Activated T-cell treated with anti-CD3 and anti-CD28 coated beads, Interleukin-2, amount 50 U/mL, for 72 hours (primary cell): ENCODE results near the gene CPNE2. TPM values are rescaled to one million over a fixed set of nuclear protein-coding genes. Genes with fewer than 3 reads are reported as not detected.

ENCODE experiments used
- ATAC-seq, 2 donors: fragments of 150-1000 bp; cut with Tn5 transposase; replicated peaks in 1 of 2; 2 replicates each; pipeline ENCODE4 v1.10.0; 2021; ENCODE audit warnings: moderate library complexity in 2 of 2, mild to moderate bottlenecking in 1 of 2
- DNase-seq, 2 donors: peaks; one replicate each; pipeline ENCODE4 v3.0.0; 2021 to 2022; ENCODE audit warnings: mixed read lengths in 1 of 2
- H3K27ac Mint-ChIP-seq: one replicate; pipeline ENCODE4 v1.8.0; 2022; ENCODE audit warnings: mild to moderate bottlenecking, moderate library complexity, mixed read lengths
- H3K27me3 Mint-ChIP-seq: one replicate; pipeline ENCODE4 v1.8.0; 2022; ENCODE audit warnings: low read depth, mixed read lengths
- H3K36me3 Mint-ChIP-seq, 2 donors: one replicate each; pipeline ENCODE4 v1.8.0; 2022; ENCODE audit warnings: mixed read lengths in 2 of 2, mild to moderate bottlenecking in 1 of 2; ENCODE audit not compliant: insufficient read depth in 2 of 2
- H3K4me1 Mint-ChIP-seq: one replicate; pipeline ENCODE4 v1.8.0; 2022; ENCODE audit warnings: low read depth, mixed read lengths
- H3K4me3 Mint-ChIP-seq, 2 donors: one replicate each; pipeline ENCODE4 v1.8.0; 2022; ENCODE audit warnings: mild to moderate bottlenecking in 2 of 2, mixed read lengths in 2 of 2, moderate library complexity in 2 of 2
- H3K9me3 Mint-ChIP-seq, 2 donors: one replicate each; pipeline ENCODE4 v1.8.0; 2022; ENCODE audit warnings: mixed read lengths in 2 of 2
- total RNA-seq, 2 donors: library from RNA; stranded (reverse); gene quantifications; one replicate each; pipeline ENCODE4 v1.2.3, GENCODE V29; 2022

Gene CPNE2
- total RNA-seq, 2 donors from 2014 or later = 9.4 to 15.1 TPM

- DNase-seq = no peak
- Mint-ChIP-seq H3K27ac (no peak overlapping the region), H3K4me1 (peaks cover 48% of the 10 kb centered on the region), H3K4me3 (no peak overlapping the region), H3K9me3 (no peaks in the 10 kb centered on the region), H3K27me3 (no peaks in the 10 kb centered on the region), H3K36me3 (no peaks in the 10 kb centered on the region)
- ATAC-seq = no peak
These were observed 46.0 kb downstream of the CPNE2 start for GRCh38 chr16:57138281-57138935.

GRCh38 chr16:57140931-57141668, 48.7 kb downstream of the CPNE2 start:
- DNase-seq (no peak), ATAC-seq (peak; percentile 4 to 10)
- Mint-ChIP-seq H3K27me3 (no peaks in the 10 kb centered on the region), H3K27ac (no peak overlapping the region), H3K9me3 (no peaks in the 10 kb centered on the region), H3K36me3 (no peaks in the 10 kb centered on the region), H3K4me1 (peaks cover 40% of the 10 kb centered on the region), H3K4me3 (no peak overlapping the region)

- peak; percentile 62 to 68 for ATAC-seq
- Mint-ChIP-seq H3K36me3 (no peaks in the 10 kb centered on the region), H3K4me3 (peak overlapping the region; percentile 31 to 42), H3K27ac (peak overlapping the region; percentile 78), H3K9me3 (no peaks in the 10 kb centered on the region), H3K27me3 (no peaks in the 10 kb centered on the region), H3K4me1 (peaks cover 40% of the 10 kb centered on the region)
- DNase-seq = no peak
These were observed 49.6 kb downstream of the CPNE2 start for GRCh38 chr16:57141822-57142631.

- no peak overlapping the region for H3K4me3 Mint-ChIP-seq
- H3K27ac Mint-ChIP-seq = no peak overlapping the region
- no peaks in the 10 kb centered on the region for H3K27me3 Mint-ChIP-seq
- DNase-seq (no peak), ATAC-seq (no peak)
- H3K36me3 Mint-ChIP-seq = no peaks in the 10 kb centered on the region
- H3K4me1 Mint-ChIP-seq = peaks cover 45% of the 10 kb centered on the region
- no peaks in the 10 kb centered on the region for H3K9me3 Mint-ChIP-seq
These were observed 51.0 kb downstream of the CPNE2 start for GRCh38 chr16:57143149-57143921.

GRCh38 chr16:57144027-57144426, 51.6 kb downstream of the CPNE2 start:
- Mint-ChIP-seq H3K27ac (no peak overlapping the region), H3K4me3 (no peak overlapping the region), H3K27me3 (no peaks in the 10 kb centered on the region), H3K9me3 (no peaks in the 10 kb centered on the region), H3K4me1 (peaks cover 45% of the 10 kb centered on the region), H3K36me3 (no peaks in the 10 kb centered on the region)
- DNase-seq (no peak), ATAC-seq (no peak)

- H3K4me3 Mint-ChIP-seq = no peak overlapping the region
- ATAC-seq (peak in 1 of 2 donors; percentile 45), DNase-seq (no peak)
- H3K4me1 Mint-ChIP-seq = peaks cover 40% of the 10 kb centered on the region
- H3K27ac Mint-ChIP-seq = no peak overlapping the region
- no peaks in the 10 kb centered on the region for H3K9me3 Mint-ChIP-seq
- no peaks in the 10 kb centered on the region for H3K27me3 Mint-ChIP-seq
- H3K36me3 Mint-ChIP-seq = no peaks in the 10 kb centered on the region
These were observed 53.0 kb downstream of the CPNE2 start for GRCh38 chr16:57145046-57146021.

GRCh38 chr16:57146040-57146647, 53.8 kb downstream of the CPNE2 start:
- DNase-seq (no peak), ATAC-seq (no peak)
- H3K27ac Mint-ChIP-seq = no peak overlapping the region
- peaks cover 40% of the 10 kb centered on the region for H3K4me1 Mint-ChIP-seq
- H3K9me3 Mint-ChIP-seq = no peaks in the 10 kb centered on the region
- H3K4me3 Mint-ChIP-seq = no peak overlapping the region
- no peaks in the 10 kb centered on the region for H3K27me3 Mint-ChIP-seq
- no peaks in the 10 kb centered on the region for H3K36me3 Mint-ChIP-seq

- H3K27ac Mint-ChIP-seq = no peak overlapping the region
- peaks cover 35% of the 10 kb centered on the region for H3K4me1 Mint-ChIP-seq
- H3K36me3 Mint-ChIP-seq = no peaks in the 10 kb centered on the region
- no peak overlapping the region for H3K4me3 Mint-ChIP-seq
- H3K27me3 Mint-ChIP-seq = no peaks in the 10 kb centered on the region
- no peak for DNase-seq
- no peak for ATAC-seq
- no peaks in the 10 kb centered on the region for H3K9me3 Mint-ChIP-seq
These were observed 54.4 kb downstream of the CPNE2 start for GRCh38 chr16:57146735-57147134.

- no peak for DNase-seq
- peaks cover 0 to 1% of the 10 kb centered on the region in 2 donors for H3K36me3 Mint-ChIP-seq
- no peaks in the 10 kb centered on the region for H3K9me3 Mint-ChIP-seq
- no peak overlapping the region for H3K4me3 Mint-ChIP-seq
- ATAC-seq = no peak
- H3K4me1 Mint-ChIP-seq = peaks cover 35% of the 10 kb centered on the region
- H3K27ac Mint-ChIP-seq = no peak overlapping the region
- H3K27me3 Mint-ChIP-seq = no peaks in the 10 kb centered on the region
These were observed 55.2 kb downstream of the CPNE2 start for GRCh38 chr16:57147381-57148221.

GRCh38 chr16:57148481-57148880, 56.1 kb downstream of the CPNE2 start:
- H3K4me3 Mint-ChIP-seq = no peak overlapping the region
- H3K36me3 Mint-ChIP-seq = peaks cover 0 to 5% of the 10 kb centered on the region in 2 donors
- no peaks in the 10 kb centered on the region for H3K27me3 Mint-ChIP-seq
- ATAC-seq = no peak
- DNase-seq = no peak
- no peak overlapping the region for H3K27ac Mint-ChIP-seq
- H3K4me1 Mint-ChIP-seq = peaks cover 28% of the 10 kb centered on the region
- H3K9me3 Mint-ChIP-seq = no peaks in the 10 kb centered on the region

- Mint-ChIP-seq H3K9me3 (no peaks in the 10 kb centered on the region), H3K27me3 (no peaks in the 10 kb centered on the region), H3K27ac (no peak overlapping the region), H3K4me1 (peaks cover 23% of the 10 kb centered on the region), H3K36me3 (peaks cover 3 to 11% of the 10 kb centered on the region in 2 donors), H3K4me3 (no peak overlapping the region)
- no peak for ATAC-seq
- no peak for DNase-seq
These were observed 57.0 kb downstream of the CPNE2 start for GRCh38 chr16:57149391-57149790.
